Spleen (tissue), 11 donors: ENCODE results near the gene NT5DC3. TPM values are rescaled to one million over a fixed set of nuclear protein-coding genes. Genes with fewer than 3 reads are reported as not detected.

Source experiments
- DNase-seq: peaks from one replicate; pipeline ENCODE4 v3.0.0-alpha.2; 2020
- H3K27ac ChIP-seq, 8 donors: fragments of 200-600 bp; sonication (generic) in 7 of 8; 1 replicate in 4 of 8; 2 replicates in 4 of 8; pipeline versions ENCODE4 v1.5.0 to v1.8.0; 2016 to 2021; ENCODE audit warnings: inconsistent platforms in 4 of 8, mild to moderate bottlenecking in 4 of 8, moderate library complexity in 1 of 8
- H3K27me3 ChIP-seq, 7 donors: fragments of 200-600 bp; sonication (generic) in 6 of 7; replicated peaks in 1 of 7; 1 replicate in 4 of 7; 2 replicates in 3 of 7; pipeline versions ENCODE4 v1.5.0 to v1.8.0; 2016 to 2021; ENCODE audit warnings: inconsistent platforms in 3 of 7, mild to moderate bottlenecking in 1 of 7
- H3K36me3 ChIP-seq, 6 donors: fragments of 200-600 bp; sonication (generic) in 5 of 6; 1 replicate in 4 of 6; 2 replicates in 2 of 6; pipeline versions ENCODE4 v1.5.0 to v1.8.0; 2016 to 2021; ENCODE audit warnings: inconsistent platforms in 2 of 6
- H3K4me1 ChIP-seq, 6 donors: fragments of 200-600 bp; sonication (generic) in 5 of 6; 1 replicate in 3 of 6; 2 replicates in 3 of 6; pipeline versions ENCODE4 v1.5.0 to v1.8.0; 2016 to 2021; ENCODE audit warnings: inconsistent platforms in 3 of 6
- H3K4me3 ChIP-seq, 8 donors: fragments of 200-600 bp; sonication (generic) in 7 of 8; 1 replicate in 4 of 8; 2 replicates in 4 of 8; pipeline versions ENCODE4 v1.5.0 to v1.8.0; 2016 to 2021; ENCODE audit warnings: inconsistent platforms in 4 of 8, mild to moderate bottlenecking in 4 of 8, moderate library complexity in 2 of 8
- H3K9me3 ChIP-seq, 8 donors: fragments of 200-600 bp; sonication (generic) in 7 of 8; 1 replicate in 4 of 8; 2 replicates in 4 of 8; pipeline versions ENCODE4 v1.5.0 to v1.8.0; 2016 to 2021; ENCODE audit warnings: inconsistent platforms in 4 of 8
- POLR2A ChIP-seq, 3 donors: fragments of 450-650 bp; IDR thresholded peaks; one replicate each; pipeline ENCODE4 v1.5.1; 2017; ENCODE audit warnings: antibody characterized with exemption in 3 of 3, mild to moderate bottlenecking in 1 of 3
- POLR2AphosphoS5 ChIP-seq, 3 donors: sonication (generic); formaldehyde crosslinking; IDR thresholded peaks; one replicate each; pipeline ENCODE4 v1.5.1; 2017; ENCODE audit warnings: antibody characterized with exemption in 3 of 3
- WGBS, 5 donors: extraction: QIAGEN DNeasy Blood & Tissue Kit in 3 of 5; methylation state at CpG; one replicate each; pipeline versions ENCODE4 v1.1.5 to v1.1.7; 2013 to 2018; 5-methylcytosine and 5-hydroxymethylcytosine counted together
- intact Hi-C: fragments of 100-400 bp; cut with DNase I; formaldehyde crosslinking; loops from one replicate; pipeline ENCODE4 v1.15.0; 2023; ENCODE audit warnings: low total_unique reads
- polyA plus RNA-seq, 3 donors: library from polyadenylated mRNA; stranded (reverse); fragments of 200-250 nt; gene quantifications; one replicate each; pipeline ENCODE4 v1.2.1, GENCODE V29; 2013
- total RNA-seq, 7 donors: library from RNA; depleted of rRNA in 3 of 7; stranded (reverse); fragments of >200 nt in 3 of 7; fragmentation: NEBNext Ultra II Directional in 4 of 7; extraction: Animal tissue kit (Norgen Biotek cat#: 25700) in 4 of 7; gene quantifications; one replicate each; pipeline versions ENCODE4 v1.1.0 to v1.2.1, GENCODE V29; 2016 to 2021
- TF ChIP-seq, protein P1 (sequence below), 11 experiments: fragments of 200-600 bp in 7 of 11; fragments of 450-650 bp in 4 of 11; sonication (generic) in 4 of 11; IDR thresholded peaks in 8 of 11; conservative IDR thresholded peaks in 3 of 11; 1 replicate in 7 of 11; 2 replicates in 4 of 11; pipeline versions ENCODE4 v1.4.0 to v1.8.0; 2016 to 2021; ENCODE audit warnings: antibody characterized with exemption in 11 of 11, inconsistent platforms in 4 of 11, mild to moderate bottlenecking in 1 of 11
- donor health status: healthy with polysubstance abuse.
- donor health status: DM: no; HTN: no; CAD: no; lungs with moderate emphysema.
- donor health status: DM: no; HTN: no; CAD: no.
- donor health status: Bipolar disorder and iron deficiency.
- donor health status: healthy.
- donor health status: DM: no; HTN: no; CAD: no.
- donor health status: DM: yes; HTN: yes; CAD: no.

NT5DC3 gene
- total and polyA plus RNA-seq, 10 donors, result 0.56 to 8.0 (median 3.1) TPM

GRCh38 chr12:103833095-103833775 lies 7.8 kb downstream of the NT5DC3 start:
- Histone ChIP-seq H3K4me3 (no peak overlapping the region), H3K4me1 (peaks cover 0 to 35% (median 18%) of the 10 kb centered on the region in 6 donors), H3K27me3 (no peaks in the 10 kb centered on the region), H3K27ac (no peak overlapping the region), H3K36me3 (no peaks in the 10 kb centered on the region), H3K9me3 (peaks cover 0 to 9% (median 0%) of the 10 kb centered on the region in 8 donors)
- TF ChIP-seq, protein P1, sequence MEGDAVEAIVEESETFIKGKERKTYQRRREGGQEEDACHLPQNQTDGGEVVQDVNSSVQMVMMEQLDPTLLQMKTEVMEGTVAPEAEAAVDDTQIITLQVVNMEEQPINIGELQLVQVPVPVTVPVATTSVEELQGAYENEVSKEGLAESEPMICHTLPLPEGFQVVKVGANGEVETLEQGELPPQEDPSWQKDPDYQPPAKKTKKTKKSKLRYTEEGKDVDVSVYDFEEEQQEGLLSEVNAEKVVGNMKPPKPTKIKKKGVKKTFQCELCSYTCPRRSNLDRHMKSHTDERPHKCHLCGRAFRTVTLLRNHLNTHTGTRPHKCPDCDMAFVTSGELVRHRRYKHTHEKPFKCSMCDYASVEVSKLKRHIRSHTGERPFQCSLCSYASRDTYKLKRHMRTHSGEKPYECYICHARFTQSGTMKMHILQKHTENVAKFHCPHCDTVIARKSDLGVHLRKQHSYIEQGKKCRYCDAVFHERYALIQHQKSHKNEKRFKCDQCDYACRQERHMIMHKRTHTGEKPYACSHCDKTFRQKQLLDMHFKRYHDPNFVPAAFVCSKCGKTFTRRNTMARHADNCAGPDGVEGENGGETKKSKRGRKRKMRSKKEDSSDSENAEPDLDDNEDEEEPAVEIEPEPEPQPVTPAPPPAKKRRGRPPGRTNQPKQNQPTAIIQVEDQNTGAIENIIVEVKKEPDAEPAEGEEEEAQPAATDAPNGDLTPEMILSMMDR (IDR thresholded peaks at IDR 0.05 in 8 of 11, conservative IDR thresholded peaks at IDR 0.05 in 3 of 11), result no peak
- TF ChIP-seq POLR2A (IDR thresholded peaks at IDR 0.05), result no peak
- TF ChIP-seq POLR2AphosphoS5 (IDR thresholded peaks at IDR 0.05), result no peak
- WGBS, 5 donors, result 77 to 92% (median 84%) methylated on average over 6 of the region's 6 CpGs
- intact Hi-C loops, result no loop called here
- no peak for DNase-seq

GRCh38 chr12:103832048-103832997 lies 8.7 kb downstream of the NT5DC3 start:
- no peak for DNase-seq
- no peaks in the 10 kb centered on the region for H3K36me3 ChIP-seq
- no peaks in the 10 kb centered on the region for H3K27me3 ChIP-seq
- peak overlapping the region in 3 of 8 donors; percentile 7 to 49 (median 36) for H3K27ac ChIP-seq
- H3K4me3 ChIP-seq, result no peak overlapping the region
- 69 to 80% (median 77%) methylated on average over 11 of the region's 11 CpGs for WGBS, 5 donors
- H3K4me1 ChIP-seq, result peaks cover 0 to 39% (median 19%) of the 10 kb centered on the region in 6 donors
- intact Hi-C loops, result no loop called here
- peaks cover 0 to 9% (median 0%) of the 10 kb centered on the region in 8 donors for H3K9me3 ChIP-seq
- TF ChIP-seq, protein P1 (IDR thresholded peaks at IDR 0.05 in 8 of 11, conservative IDR thresholded peaks at IDR 0.05 in 3 of 11), result no peak

DNA sequence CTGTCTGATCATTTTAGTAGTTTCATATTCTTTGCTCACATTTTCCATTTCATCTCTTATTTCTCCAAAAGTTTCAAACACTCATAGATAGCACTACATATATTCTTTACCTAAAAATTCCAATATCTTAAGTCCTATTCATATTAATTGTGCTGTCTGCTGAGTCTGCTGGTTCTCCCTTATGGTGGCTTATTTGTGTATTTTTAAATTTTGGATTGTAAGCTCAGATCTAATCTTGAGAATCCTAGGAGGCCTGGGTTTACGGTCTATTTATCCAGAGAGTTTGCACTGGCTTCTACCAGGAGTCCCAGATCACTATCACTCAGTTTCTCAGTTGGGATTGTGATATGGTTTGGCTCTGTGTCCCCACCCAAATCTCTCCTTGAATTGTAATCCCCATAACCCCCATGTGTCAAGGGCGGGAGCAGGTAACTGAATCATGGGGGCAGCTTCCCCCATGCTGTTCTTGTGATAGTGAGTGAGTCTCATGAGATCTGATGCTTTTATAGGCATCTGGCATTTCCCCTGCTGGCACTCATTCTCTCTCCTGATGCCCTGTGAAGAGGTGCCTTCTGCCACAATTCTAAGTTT lies 10.2 kb downstream of the NT5DC3 start:
- intact Hi-C loops, result no loop called here
- Histone ChIP-seq H3K9me3 (peaks cover 0 to 9% (median 0%) of the 10 kb centered on the region in 8 donors), H3K4me3 (no peak overlapping the region), H3K4me1 (peaks cover 0 to 39% (median 19%) of the 10 kb centered on the region in 6 donors), H3K27ac (no peak overlapping the region), H3K36me3 (no peaks in the 10 kb centered on the region), H3K27me3 (no peaks in the 10 kb centered on the region)
- WGBS, 5 donors, result 93 to 100% (median 99%) methylated on average over 2 of the region's 2 CpGs
- TF ChIP-seq, protein P1 (IDR thresholded peaks at IDR 0.05 in 8 of 11, conservative IDR thresholded peaks at IDR 0.05 in 3 of 11), result no peak
- no peak for TF ChIP-seq POLR2AphosphoS5 (IDR thresholded peaks at IDR 0.05)
- TF ChIP-seq POLR2A (IDR thresholded peaks at IDR 0.05), result no peak
- DNase-seq, result no peak
